ENCODE measurements around the gene NR2F1-AS1. TPM values are rescaled to one million over a fixed set of nuclear protein-coding genes. Genes with fewer than 3 reads are reported as not detected.

The NR2F1-AS1 gene
- total RNA-seq, 6 experiments from 2014 or later: 22.9 to 26.2 (median 24.8) TPM

- Mint-ChIP-seq H3K27me3 (ENCODE audit: insufficient read depth) (no peaks in the 10 kb centered on the region; the same call in 1 of the 2 replicates), H3K4me3 (no peak overlapping the region), H3K36me3 (ENCODE audit: low read depth) (peaks cover 6% of the 10 kb centered on the region; the same call in 1 of the 2 replicates), H3K27ac (peak overlapping the region; percentile 66), H3K4me1 (ENCODE audit: low read depth) (peaks cover 34% of the 10 kb centered on the region), H3K9me3 (no peaks in the 10 kb centered on the region)
- no peak for DNase-seq
- no peak for TF ChIP-seq CTCF (IDR thresholded peaks at IDR 0.05)
These were observed 1.3 kb downstream of the NR2F1-AS1 start for GRCh38 chr5:93579692-93580062.

- Mint-ChIP-seq H3K4me1 (ENCODE audit: low read depth) (peaks cover 34% of the 10 kb centered on the region), H3K27me3 (ENCODE audit: insufficient read depth) (no peaks in the 10 kb centered on the region; the same call in 1 of the 2 replicates), H3K36me3 (ENCODE audit: low read depth) (peaks cover 6% of the 10 kb centered on the region; the same call in 1 of the 2 replicates), H3K4me3 (no peak overlapping the region), H3K27ac (peak overlapping the region; percentile 66), H3K9me3 (no peaks in the 10 kb centered on the region)
- TF ChIP-seq CTCF (IDR thresholded peaks at IDR 0.05): peak; percentile 29; the same call in 1 of the 2 replicates
- no peak for DNase-seq
These were observed 2.0 kb downstream of the NR2F1-AS1 start for GRCh38 chr5:93578813-93579691.

- Mint-ChIP-seq H3K9me3 (peaks cover 7% of the 10 kb centered on the region; the same call in 1 of the 2 replicates), H3K27ac (peak overlapping the region; percentile 66), H3K27me3 (ENCODE audit: insufficient read depth) (no peaks in the 10 kb centered on the region), H3K36me3 (ENCODE audit: low read depth) (peaks cover 14% of the 10 kb centered on the region), H3K4me3 (no peak overlapping the region; the same call in 1 of the 2 replicates), H3K4me1 (ENCODE audit: low read depth) (peaks cover 34% of the 10 kb centered on the region)
- no peak for DNase-seq
- TF ChIP-seq CTCF (IDR thresholded peaks at IDR 0.05): no peak
These were observed 2.9 kb downstream of the NR2F1-AS1 start for GRCh38 chr5:93577854-93578812.

- H3K4me1 Mint-ChIP-seq (ENCODE audit: low read depth): peaks cover 34% of the 10 kb centered on the region
These were observed 3.8 kb downstream of the NR2F1-AS1 start for GRCh38 chr5:93576994-93577853.

More at GRCh38 chr5:93576994-93577853, 3.8 kb downstream of the NR2F1-AS1 start:
- H3K27ac Mint-ChIP-seq: no peak overlapping the region
- no peak for DNase-seq
- TF ChIP-seq CTCF (IDR thresholded peaks at IDR 0.05): no peak
- no peaks in the 10 kb centered on the region for H3K27me3 Mint-ChIP-seq (ENCODE audit: insufficient read depth)
- H3K36me3 Mint-ChIP-seq (ENCODE audit: low read depth): peaks cover 20% of the 10 kb centered on the region
- H3K4me3 Mint-ChIP-seq: no peak overlapping the region
- peaks cover 7% of the 10 kb centered on the region; the same call in 1 of the 2 replicates for H3K9me3 Mint-ChIP-seq

Measured in HFFc6 (cell line).